ENCODE results near the gene PEX11A.

Gene PEX11A

GRCh38 chr15:89677381-89677780, 13.2 kb downstream of the PEX11A start:
- no peak for DNase-seq (ENCODE audit: low read depth in 4 of 4, low spot score in 1 of 4)

- no peak for DNase-seq (ENCODE audit: low read depth in 4 of 4, low spot score in 1 of 4)
These were observed 14.9 kb downstream of the PEX11A start for GRCh38 chr15:89675606-89676005.

DNA sequence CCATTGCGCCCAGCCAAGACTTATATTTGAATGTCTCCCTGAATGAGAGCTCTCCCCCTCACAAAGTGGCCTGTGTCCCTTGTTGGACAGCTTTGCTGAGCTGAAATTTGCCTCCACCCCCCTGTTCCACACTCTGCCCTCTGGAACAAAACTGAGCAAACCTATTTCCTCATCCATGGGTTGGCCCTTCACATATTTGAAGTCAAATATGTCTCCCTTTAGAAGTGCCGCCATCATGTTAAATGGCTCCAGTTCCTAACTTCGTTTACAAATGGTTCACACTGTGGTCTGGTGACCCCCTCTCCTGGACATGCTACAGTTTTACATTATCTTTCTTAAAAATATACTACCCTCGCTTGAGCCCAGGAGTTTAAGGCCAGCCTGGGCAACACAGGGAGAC, 16.0 kb downstream of the PEX11A start:
- DNase-seq (ENCODE audit: low read depth in 4 of 4, low spot score in 1 of 4): no peak

DNA sequence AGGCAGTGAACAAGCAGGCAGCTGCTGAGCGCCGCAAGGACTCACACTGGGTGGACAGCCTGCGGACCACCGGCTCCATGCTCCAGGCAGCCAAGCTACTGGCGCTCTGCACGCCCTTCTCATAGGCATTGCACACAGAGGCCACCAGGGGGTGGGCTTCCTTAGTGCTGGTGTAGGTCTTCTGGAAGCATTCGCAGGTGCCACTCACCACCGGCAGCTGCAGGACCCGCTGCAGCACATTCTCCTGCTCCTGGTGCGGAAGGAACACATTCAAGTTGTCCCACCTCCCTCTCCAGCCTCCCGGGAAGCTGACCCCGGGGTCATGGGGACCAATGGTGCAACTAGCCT, 17.4 kb downstream of the PEX11A start:
- DNase-seq (ENCODE audit: low read depth in 4 of 4, low spot score in 1 of 4): peak in 1 of 4 experiments; percentile 14

GRCh38 chr15:89672221-89673164, 18.1 kb downstream of the PEX11A start:
- DNase-seq (ENCODE audit: low read depth in 4 of 4, low spot score in 1 of 4): no peak

GRCh38 chr15:89671687-89672086, 18.9 kb downstream of the PEX11A start:
- DNase-seq (ENCODE audit: low read depth in 4 of 4, low spot score in 1 of 4): no peak

- DNase-seq (ENCODE audit: low read depth in 4 of 4, low spot score in 1 of 4): no peak
These were observed 19.5 kb downstream of the PEX11A start for GRCh38 chr15:89670971-89671560.

DNA sequence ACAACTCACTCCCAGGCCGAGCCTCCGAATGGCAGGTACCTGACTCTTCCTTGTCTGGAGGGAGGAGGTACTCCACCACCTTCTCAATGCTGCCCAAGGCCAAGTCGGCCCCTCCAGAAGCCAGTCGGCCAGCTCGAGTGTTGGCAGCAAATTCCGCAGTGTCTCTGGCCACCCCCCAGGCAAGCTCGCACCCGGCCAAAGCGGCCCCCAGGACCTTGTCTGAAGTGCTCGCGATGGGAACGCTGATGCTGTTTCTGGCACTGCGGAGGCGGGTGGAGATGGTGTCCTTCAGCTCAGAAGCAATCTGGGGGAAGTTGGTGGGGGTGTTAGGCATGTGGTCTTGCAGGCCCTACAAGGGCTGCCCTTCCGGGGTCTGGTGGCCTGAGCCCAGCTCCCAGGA, 20.6 kb downstream of the PEX11A start:
- DNase-seq (ENCODE audit: low read depth in 4 of 4, low spot score in 1 of 4): no peak

DNA sequence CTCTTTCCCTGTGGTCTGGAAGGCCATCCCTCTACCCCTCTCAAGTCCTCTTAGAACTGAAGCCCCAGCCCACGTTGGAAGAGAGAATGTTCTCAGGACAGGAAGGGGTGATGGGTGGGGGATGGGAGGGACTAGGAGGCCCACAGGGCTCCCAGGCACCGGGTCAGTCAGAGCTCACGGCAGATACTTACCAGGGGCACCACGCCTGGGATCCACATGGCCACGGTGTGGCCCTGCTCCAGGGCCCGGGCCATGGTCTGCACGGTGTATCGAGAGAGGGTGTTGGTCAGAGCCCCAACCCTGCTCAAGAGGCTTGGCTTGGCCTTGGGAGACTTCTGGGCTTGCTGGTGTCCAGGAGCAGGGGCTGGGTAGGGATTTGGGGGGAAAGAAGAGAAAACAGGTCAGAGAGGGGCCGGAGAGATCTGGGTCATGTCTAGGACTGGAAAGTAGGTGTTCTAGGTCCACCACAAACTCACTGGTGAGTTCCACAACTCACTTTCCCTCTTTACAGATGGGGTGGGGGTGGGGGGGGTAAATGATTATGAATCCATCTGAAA, 21.2 kb downstream of the PEX11A start:
- DNase-seq (ENCODE audit: low read depth in 4 of 4, low spot score in 1 of 4): no peak

- DNase-seq (ENCODE audit: low read depth in 4 of 4, low spot score in 1 of 4): no peak
These were observed 22.4 kb downstream of the PEX11A start for GRCh38 chr15:89668171-89668570.

DNA sequence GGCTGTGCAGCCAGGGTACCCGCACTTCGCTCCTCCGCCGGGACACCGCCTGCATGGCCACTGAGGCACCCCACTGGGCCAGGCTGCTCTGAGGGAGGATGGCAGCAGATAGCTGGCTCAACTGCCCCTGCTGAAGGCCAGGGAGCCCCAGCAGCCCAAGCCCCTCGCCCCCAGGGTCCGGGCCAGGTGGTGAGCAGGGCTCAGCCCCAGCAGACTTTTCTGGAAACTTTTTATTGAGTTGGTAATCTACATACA, 22.9 kb downstream of the PEX11A start:
- DNase-seq (ENCODE audit: low read depth in 4 of 4, low spot score in 1 of 4): no peak

DNA sequence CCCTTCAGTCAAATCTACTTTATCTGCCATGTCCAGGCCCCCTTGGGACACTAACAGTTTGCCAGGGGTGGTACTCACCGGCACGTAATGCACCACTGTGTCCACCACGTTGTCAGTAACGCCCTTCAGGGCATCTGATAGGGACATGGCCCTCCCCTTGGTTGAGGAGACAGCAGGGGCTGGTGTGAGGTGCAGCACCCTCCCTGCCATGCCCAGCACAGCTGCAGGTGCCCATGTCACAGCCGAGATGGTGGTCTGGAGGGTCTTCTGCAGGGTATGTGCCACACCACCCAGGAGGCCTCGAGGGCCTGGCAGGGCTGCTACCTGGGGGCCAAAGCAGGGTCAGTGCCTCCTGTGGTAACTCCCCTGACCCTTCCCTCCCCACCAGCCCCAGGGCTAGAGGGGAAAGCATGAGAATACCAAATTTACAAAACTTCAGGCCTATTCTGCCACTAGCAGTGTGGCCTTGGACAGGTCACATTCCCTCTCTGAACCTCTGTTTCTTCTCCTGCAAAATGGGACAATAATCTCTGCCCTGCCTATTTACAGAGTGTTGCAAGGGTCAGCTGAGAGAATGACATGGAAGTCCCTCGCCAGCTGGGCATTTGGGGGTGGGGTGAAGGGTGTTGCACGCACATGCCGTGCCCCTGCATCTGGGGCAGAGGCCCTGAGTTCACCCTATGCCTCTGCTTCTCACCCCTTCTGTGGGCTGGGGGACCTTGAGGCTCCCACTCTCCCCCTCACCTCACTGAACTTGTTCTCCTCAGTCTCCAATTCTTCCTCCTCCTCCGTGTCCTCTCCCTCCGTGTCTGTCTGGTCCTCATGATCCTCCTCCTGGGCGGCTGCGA, 23.5 kb downstream of the PEX11A start:
- no peak for DNase-seq (ENCODE audit: low read depth in 4 of 4, low spot score in 1 of 4)

- no peak for DNase-seq (ENCODE audit: low read depth in 4 of 4, low spot score in 1 of 4)
These were observed 24.2 kb downstream of the PEX11A start for GRCh38 chr15:89666184-89666857.

GRCh38 chr15:89665449-89666181, 24.9 kb downstream of the PEX11A start:
- DNase-seq (ENCODE audit: low read depth in 4 of 4, low spot score in 1 of 4): no peak

GRCh38 chr15:89664441-89665350, 25.9 kb downstream of the PEX11A start:
- DNase-seq (ENCODE audit: low read depth in 4 of 4, low spot score in 1 of 4): no peak

DNA sequence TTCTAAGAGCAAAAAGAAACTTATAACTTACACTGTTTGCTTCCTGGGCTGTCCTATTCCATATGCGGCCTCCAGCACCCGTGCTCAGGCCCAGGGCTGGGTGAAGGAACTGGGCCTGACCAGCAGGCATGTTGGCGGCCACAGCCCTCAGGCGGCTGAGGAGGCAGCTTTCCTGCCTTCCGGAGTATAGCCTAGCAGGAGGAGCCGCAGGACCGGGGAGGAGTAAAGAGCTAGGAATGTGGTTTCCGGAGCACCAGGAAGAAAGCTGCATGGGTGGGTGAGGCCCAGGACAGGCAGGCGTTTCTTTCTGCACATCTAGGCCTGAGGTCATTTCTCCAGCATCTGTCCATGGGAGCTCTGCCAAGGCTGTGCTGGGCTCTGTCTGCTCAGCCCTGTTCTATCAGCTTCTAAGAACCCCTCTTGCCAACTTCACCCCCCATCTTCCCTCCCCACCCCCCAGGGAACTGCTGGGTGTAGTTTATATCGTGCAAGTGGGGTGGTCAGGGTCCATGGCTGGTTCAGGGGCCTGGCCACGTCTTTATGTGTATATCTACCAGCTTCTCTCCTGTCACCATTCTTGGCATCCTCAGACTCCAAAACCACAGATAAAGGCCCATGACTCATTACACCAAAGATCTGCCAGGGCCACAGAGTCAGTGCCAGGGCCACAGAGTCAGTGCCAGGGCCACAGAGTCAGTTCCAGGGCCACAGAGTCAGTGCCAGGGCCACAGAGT, 27.5 kb downstream of the PEX11A start:
- no peak for DNase-seq (ENCODE audit: low read depth in 4 of 4, low spot score in 1 of 4)

- DNase-seq (ENCODE audit: low read depth in 4 of 4, low spot score in 1 of 4): no peak
These were observed 30.0 kb downstream of the PEX11A start for GRCh38 chr15:89660556-89660955.

- no peak for DNase-seq (ENCODE audit: low read depth in 4 of 4, low spot score in 1 of 4)
These were observed 31.3 kb downstream of the PEX11A start for GRCh38 chr15:89659295-89659694.

- no peak for DNase-seq (ENCODE audit: low read depth in 4 of 4, low spot score in 1 of 4)
These were observed 32.8 kb downstream of the PEX11A start for GRCh38 chr15:89657686-89658200.

Measured in stimulated activated CD4-positive, alpha-beta T cell treated with anti-CD3 and anti-CD28 coated beads, Interleukin-1b, Interleukin-23, amount 100 ng/mL, for 24 hours (primary cell).